Measurements from ENCODE around the gene NNAT. TPM values are rescaled to one million over a fixed set of nuclear protein-coding genes. Genes with fewer than 3 reads are reported as not detected.

NNAT gene
- total RNA-seq, 1 donor from 2014 or later, result 0.54 TPM

Other genes with a start within 250 kb of the NNAT start
- gene MANBAL, start 231.6 kb upstream of the NNAT start, total RNA-seq (ENCODE audit: unreplicated experiment), result 35.6 TPM
- gene SRC, start 175.1 kb upstream of the NNAT start, total RNA-seq (ENCODE audit: unreplicated experiment), result 60.8 TPM
- gene BLCAP, start 6.6 kb downstream of the NNAT start, total RNA-seq (ENCODE audit: unreplicated experiment), result 178 TPM
- gene CTNNBL1, start 172.8 kb downstream of the NNAT start, total RNA-seq (ENCODE audit: unreplicated experiment), result 84.8 TPM

Measured in endothelial cell (in vitro differentiated cells).